ENCODE measurements around the gene RRBP1. TPM values are rescaled to one million over a fixed set of nuclear protein-coding genes. Genes with fewer than 3 reads are reported as not detected.

RRBP1 gene
- total and polyA plus RNA-seq, 2 donors (not counting 3 experiments of a cell fraction or from before 2014, with no cell fraction given), result 50.3 to 236 TPM

GRCh38 chr20:17645010-17645409, 37.0 kb downstream of the RRBP1 start:
- Histone ChIP-seq H3K4me1 (ENCODE audit: control insufficient read depth, extremely low read depth, insufficient read depth, low read length) (peaks cover 11% of the 10 kb centered on the region), H3K4me2 (ENCODE audit: insufficient read depth, low read length) (no peak overlapping the region), H3K9me3 (replicated peaks; ENCODE audit: control insufficient read depth, insufficient read depth, low read length) (no peaks in the 10 kb centered on the region), H3K9ac (replicated peaks; ENCODE audit: extremely low read depth, insufficient read depth, low read length) (no peak overlapping the region), H3K79me2 (ENCODE audit: control insufficient read depth, insufficient read depth, low read length) (peaks cover 57% of the 10 kb centered on the region), H3K4me3 (replicated peaks in 1 of 3; ENCODE audit: insufficient read depth in 1 of 3, low read depth in 1 of 3, low read length in 3 of 3) (no peak overlapping the region), H3K27me3 (ENCODE audit: control insufficient read depth in 2 of 2, insufficient read depth in 2 of 2, low read length in 2 of 2) (no peaks in the 10 kb centered on the region), H3K9me1 (replicated peaks; ENCODE audit: control insufficient read depth, extremely low read depth, insufficient read depth, low read length) (no peaks in the 10 kb centered on the region), H4K20me1 (replicated peaks; ENCODE audit: control insufficient read depth, extremely low read depth, insufficient read depth, low read length) (no peaks in the 10 kb centered on the region), H3K27ac (ENCODE audit: insufficient read depth, low read depth, low read length) (no peak overlapping the region), H3K36me3 (ENCODE audit: control insufficient read depth in 2 of 2, extremely low read depth in 1 of 2, insufficient read depth in 2 of 2, low read length in 2 of 2) (peaks cover 4 to 34% of the 10 kb centered on the region in 2 experiments), H2AFZ (ENCODE audit: low read depth, low read length) (no peak overlapping the region)
- no TSS peak for BruUV-seq (replicated peaks)
- POLR2A ChIA-PET, result no interaction called here
- DNase-seq (ENCODE audit: low read depth, low spot score), result no peak
- FAIRE-seq, result no peak
- CTCF ChIA-PET, result interaction anchor here (1.1 to 2.1 kb wide), 5 partner anchors 10 to 294 kb away, joined by 3 to 8 read pairs (median 4); no protein-coding TSS in a partner anchor
- dilution Hi-C loops (cut with MboI; ENCODE audit: extremely low pct_ligation_motif_present, low sequenced_read_pairs) (no loop called here), intact Hi-C loops (cut with micrococcal nuclease) (no loop called here)
- TF ChIP-seq, protein P1, sequence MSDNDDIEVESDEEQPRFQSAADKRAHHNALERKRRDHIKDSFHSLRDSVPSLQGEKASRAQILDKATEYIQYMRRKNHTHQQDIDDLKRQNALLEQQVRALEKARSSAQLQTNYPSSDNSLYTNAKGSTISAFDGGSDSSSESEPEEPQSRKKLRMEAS (IDR thresholded peaks at IDR 0.05; ENCODE audit: insufficient read depth, insufficient read length), result no peak
- TF ChIP-seq EZH2 (IDR thresholded peaks at IDR 0.05; ENCODE audit: borderline replicate concordance, low read depth, low read length, severe bottlenecking) (no peak), MYC (IDR thresholded peaks at IDR 0.05; ENCODE audit: low read depth, low read length) (no peak), CTCF (IDR thresholded peaks at IDR 0.05; ENCODE audit: extremely low read depth in 1 of 2, insufficient read depth in 1 of 2, low read depth in 1 of 2, low read length in 2 of 2) (no peak), FOS (IDR thresholded peaks at IDR 0.05; ENCODE audit: borderline replicate concordance, insufficient read depth, low read length) (no peak), POLR2A (IDR thresholded peaks at IDR 0.05; ENCODE audit: low read depth, low read length) (no peak), GATA2 (IDR thresholded peaks at IDR 0.05; ENCODE audit: insufficient read depth, insufficient read length, low read depth, low read length) (no peak), JUN (IDR thresholded peaks at IDR 0.05; ENCODE audit: borderline replicate concordance, insufficient read depth, insufficient read length, low read depth) (no peak), POLR2AphosphoS5 (IDR thresholded peaks at IDR 0.05; ENCODE audit: insufficient read depth, low read depth, low read length) (no peak)
